HEK293 (cell line): ENCODE results near the gene KCTD10.

Source experiments
- CTCF ChIA-PET: fragments of 350-600 bp; formaldehyde crosslinking; extraction: SDS; loops from one replicate; lab custom pipeline; 2021; ENCODE audit warnings: antibody characterized with exemption; lab: Yijun Ruan, JAX
- POLR2A ChIA-PET: fragments of 300-600 bp; formaldehyde crosslinking; extraction: SDS; loops from one replicate; lab custom pipeline; 2020; ENCODE audit warnings: antibody characterized with exemption, inconsistent platforms; lab: Yijun Ruan, JAX
- H3K27ac ChIP-seq: fragments of 200-500 bp; sonication (Bioruptor generic); 2 replicates; pipeline ENCODE4 v1.5.1; 2014; ENCODE audit warnings: low read depth, low read length, control low read depth, inconsistent platforms; ENCODE audit errors: extremely low read depth
- H3K36me3 ChIP-seq, 2 experiments: fragments of 200-500 bp in 1 of 2; sonication (Bioruptor generic) in 1 of 2; 1 replicate in 1 of 2; 2 replicates in 1 of 2; pipeline ENCODE4 v1.5.1; 2014 to 2017; ENCODE audit warnings: inconsistent platforms in 2 of 2, low read length in 2 of 2; ENCODE audit not compliant: control insufficient read depth in 2 of 2, insufficient read depth in 1 of 2
- H3K4me1 ChIP-seq: fragments of 200-500 bp; sonication (Bioruptor generic); 2 replicates; pipeline ENCODE4 v1.5.1; 2014; ENCODE audit warnings: mild to moderate bottlenecking, low read length, inconsistent platforms; ENCODE audit not compliant: control insufficient read depth, insufficient read depth
- H3K4me3 ChIP-seq: 2 replicates; pipeline ENCODE4 v1.5.1; 2011; ENCODE audit warnings: low read depth, mild to moderate bottlenecking, control low read depth, low read length, moderate library complexity
- H3K9me3 ChIP-seq: fragments of 200-500 bp; sonication (Bioruptor generic); 2 replicates; pipeline ENCODE4 v1.5.1; 2014; ENCODE audit warnings: low read depth, low read length, inconsistent platforms; ENCODE audit not compliant: control insufficient read depth, insufficient read depth
- EGR2 ChIP-seq: fragments of 450-650 bp; formaldehyde crosslinking; IDR thresholded peaks from 2 replicates; pipeline ENCODE4 v1.5.1; 2016; ENCODE audit warnings: low read depth, missing biosample characterization, missing genetic modification characterization
- GLI2 ChIP-seq: fragments of 450-650 bp; formaldehyde crosslinking; IDR thresholded peaks from 2 replicates; pipeline ENCODE4; 2017; ENCODE audit warnings: missing biosample characterization, missing genetic modification characterization, low read depth, borderline replicate concordance
- GLI4 ChIP-seq: fragments of 450-650 bp; formaldehyde crosslinking; IDR thresholded peaks from 2 replicates; pipeline ENCODE4 v1.5.1; 2016; ENCODE audit warnings: missing biosample characterization, missing genetic modification characterization
- HOXC10 ChIP-seq: sonication (generic); formaldehyde crosslinking; IDR thresholded peaks from 2 replicates; pipeline ENCODE4 v1.8.1; 2023; ENCODE audit warnings: mild to moderate bottlenecking, missing genetic modification reagents
- KLF10 ChIP-seq: fragments of 450-650 bp; IDR thresholded peaks from 2 replicates; pipeline ENCODE4 v1.5.1; 2018; ENCODE audit warnings: missing biosample characterization, mild to moderate bottlenecking, missing genetic modification characterization
- KLF16 ChIP-seq: fragments of 450-650 bp; formaldehyde crosslinking; IDR thresholded peaks from 2 replicates; pipeline ENCODE4 v1.5.1; 2017; ENCODE audit warnings: missing biosample characterization, missing genetic modification characterization
- SALL2 ChIP-seq: fragments of 450-650 bp; formaldehyde crosslinking; IDR thresholded peaks from 2 replicates; pipeline ENCODE4 v1.5.0; 2017; ENCODE audit warnings: missing biosample characterization, mild to moderate bottlenecking, missing genetic modification characterization, borderline replicate concordance
- SETDB1 ChIP-seq: IDR thresholded peaks from one replicate; pipeline ENCODE4 v1.6.1; 2017; ENCODE audit warnings: mild to moderate bottlenecking, low read length, moderate library complexity, mixed read lengths; ENCODE audit not compliant: insufficient read length
- SP3 ChIP-seq: fragments of 450-650 bp; formaldehyde crosslinking; IDR thresholded peaks from 2 replicates; pipeline ENCODE4 v1.5.1; 2016; ENCODE audit warnings: missing biosample characterization, missing genetic modification characterization
- TCF7L2 ChIP-seq: IDR thresholded peaks from 2 replicates; pipeline ENCODE4 v1.6.1; 2011; ENCODE audit warnings: low read depth, mild to moderate bottlenecking, inconsistent platforms, low read length, moderate library complexity, borderline replicate concordance
- ZBTB17 ChIP-seq: fragments of 450-650 bp; formaldehyde crosslinking; IDR thresholded peaks from 2 replicates; pipeline ENCODE4 v1.5.1; 2016; ENCODE audit warnings: missing biosample characterization, missing genetic modification characterization
- ZFP37 ChIP-seq: fragments of 450-650 bp; formaldehyde crosslinking; IDR thresholded peaks from 2 replicates; pipeline ENCODE4 v1.5.1; 2016; ENCODE audit warnings: missing biosample characterization, missing genetic modification characterization
- ZNF140 ChIP-seq: fragments of 450-650 bp; formaldehyde crosslinking; IDR thresholded peaks from 2 replicates; pipeline ENCODE4 v1.5.1; 2016; ENCODE audit warnings: missing biosample characterization, missing genetic modification characterization
- ZNF157 ChIP-seq: fragments of 450-650 bp; formaldehyde crosslinking; IDR thresholded peaks from 2 replicates; pipeline ENCODE4 v1.5.1; 2016; ENCODE audit warnings: missing biosample characterization, missing genetic modification characterization
- ZNF2 ChIP-seq: fragments of 450-650 bp; formaldehyde crosslinking; IDR thresholded peaks from 2 replicates; pipeline ENCODE4 v1.5.1; 2016; ENCODE audit warnings: missing biosample characterization, missing genetic modification characterization
- ZNF214 ChIP-seq: fragments of 450-650 bp; formaldehyde crosslinking; IDR thresholded peaks from 2 replicates; pipeline ENCODE4 v1.5.1; 2017; ENCODE audit warnings: missing biosample characterization, mild to moderate bottlenecking, missing genetic modification characterization, borderline replicate concordance
- ZNF23 ChIP-seq: fragments of 450-650 bp; formaldehyde crosslinking; IDR thresholded peaks from 2 replicates; pipeline ENCODE4 v1.5.1; 2016; ENCODE audit warnings: missing biosample characterization, missing genetic modification characterization, borderline replicate concordance
- ZNF239 ChIP-seq: fragments of 450-650 bp; formaldehyde crosslinking; IDR thresholded peaks from 2 replicates; pipeline ENCODE4 v1.5.1; 2016; ENCODE audit warnings: missing biosample characterization, missing genetic modification characterization
- ZNF24 ChIP-seq: fragments of 450-650 bp; formaldehyde crosslinking; IDR thresholded peaks from 2 replicates; pipeline ENCODE4 v1.5.1; 2016; ENCODE audit warnings: missing biosample characterization, missing genetic modification characterization
- ZNF324 ChIP-seq: fragments of 450-650 bp; formaldehyde crosslinking; IDR thresholded peaks from 2 replicates; pipeline ENCODE4 v1.5.1; 2016; ENCODE audit warnings: missing biosample characterization, missing genetic modification characterization
- ZNF350 ChIP-seq: fragments of 450-650 bp; formaldehyde crosslinking; IDR thresholded peaks from 2 replicates; pipeline ENCODE4 v1.5.0; 2017; ENCODE audit warnings: missing biosample characterization, mild to moderate bottlenecking, missing genetic modification characterization
- ZNF366 ChIP-seq: fragments of 450-650 bp; formaldehyde crosslinking; conservative IDR thresholded peaks from 2 replicates; pipeline ENCODE4 v1.5.1; 2016; ENCODE audit warnings: missing biosample characterization, missing genetic modification characterization
- ZNF404 ChIP-seq: fragments of 450-650 bp; formaldehyde crosslinking; IDR thresholded peaks from 2 replicates; pipeline ENCODE4 v1.5.1; 2017; ENCODE audit warnings: missing biosample characterization, missing genetic modification characterization
- ZNF473 ChIP-seq: fragments of 450-650 bp; formaldehyde crosslinking; IDR thresholded peaks from 2 replicates; pipeline ENCODE4 v1.5.1; 2017; ENCODE audit warnings: missing biosample characterization, missing genetic modification characterization
- ZNF596 ChIP-seq: fragments of 450-650 bp; IDR thresholded peaks from 2 replicates; pipeline ENCODE4 v1.5.0; 2018; ENCODE audit warnings: missing biosample characterization, mild to moderate bottlenecking, missing genetic modification characterization, moderate library complexity
- ZNF600 ChIP-seq: fragments of 450-650 bp; formaldehyde crosslinking; IDR thresholded peaks from 2 replicates; pipeline ENCODE4 v1.5.1; 2016; ENCODE audit warnings: missing biosample characterization, missing genetic modification characterization
- ZNF623 ChIP-seq: fragments of 450-650 bp; formaldehyde crosslinking; IDR thresholded peaks from 2 replicates; pipeline ENCODE4 v1.5.1; 2016; ENCODE audit warnings: missing biosample characterization, missing genetic modification characterization
- ZNF624 ChIP-seq: fragments of 450-650 bp; formaldehyde crosslinking; IDR thresholded peaks from 2 replicates; pipeline ENCODE4 v1.5.1; 2017; ENCODE audit warnings: missing biosample characterization, missing genetic modification characterization
- TF ChIP-seq, protein P1 (sequence below): fragments of 450-650 bp; formaldehyde crosslinking; IDR thresholded peaks from 2 replicates; pipeline ENCODE4 v1.5.1; 2016; ENCODE audit warnings: missing biosample characterization, missing genetic modification characterization, low read depth
- TF ChIP-seq, protein P2 (sequence below): fragments of 450-650 bp; formaldehyde crosslinking; IDR thresholded peaks from 2 replicates; pipeline ENCODE4 v1.5.1; 2016; ENCODE audit warnings: missing biosample characterization, missing genetic modification characterization
- TF ChIP-seq, protein P3 (sequence below): fragments of 450-650 bp; formaldehyde crosslinking; IDR thresholded peaks from 2 replicates; pipeline ENCODE4 v1.5.1; 2016; ENCODE audit warnings: missing biosample characterization, missing genetic modification characterization
- TF ChIP-seq, protein P4 (sequence below): fragments of 450-650 bp; formaldehyde crosslinking; IDR thresholded peaks from 2 replicates; pipeline ENCODE4 v1.5.1; 2016; ENCODE audit warnings: missing biosample characterization, missing genetic modification characterization

The KCTD10 gene

DNA sequence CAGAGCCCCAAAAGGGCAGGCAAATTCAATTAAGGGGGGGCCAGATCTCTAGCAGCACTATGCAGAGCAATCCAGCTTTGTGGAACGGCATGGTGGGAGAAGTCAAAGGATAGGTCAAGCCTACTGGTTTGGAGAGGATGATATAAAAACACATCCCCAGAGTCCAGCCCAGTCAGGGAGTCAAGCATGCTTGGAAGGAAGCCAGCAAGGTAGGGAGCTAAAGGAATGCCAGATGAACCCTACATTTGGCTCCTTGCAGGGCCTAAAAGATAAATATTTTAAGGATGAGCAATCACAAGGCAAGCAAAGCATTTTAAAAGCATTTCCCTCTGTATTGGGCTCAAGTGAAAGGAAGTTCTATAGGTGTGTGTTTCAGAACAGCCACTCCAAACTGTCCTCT lies 21.4 kb downstream of the KCTD10 start:
- CTCF ChIA-PET: interaction anchor here (0.7 to 3.0 kb wide), 3 partner anchors 22 to 212 kb away, joined by 3 to 15 read pairs (median 3); no protein-coding TSS in a partner anchor
- H3K36me3 ChIP-seq: peaks cover 33 to 85% of the 10 kb centered on the region in 2 experiments
- POLR2A ChIA-PET: no interaction called here
- no peak overlapping the region for H3K27ac ChIP-seq
- no peak overlapping the region for H3K4me3 ChIP-seq
- peaks cover 3% of the 10 kb centered on the region; the same call in 1 of the 2 replicates for H3K4me1 ChIP-seq
- no peak for TF ChIP-seq KLF16 (tag by site-specific recombination)
- no peak for TF ChIP-seq HOXC10 (CRISPR knock-in tag)
- no peak for TF ChIP-seq ZNF624 (tag by site-specific recombination)
- no peak for TF ChIP-seq ZNF473 (tag by site-specific recombination)
- no peak for TF ChIP-seq GLI4 (tag by site-specific recombination)
- TF ChIP-seq ZNF2 (tag by site-specific recombination): no peak
- no peak for TF ChIP-seq ZBTB17 (tag by site-specific recombination)
- TF ChIP-seq, protein P1, sequence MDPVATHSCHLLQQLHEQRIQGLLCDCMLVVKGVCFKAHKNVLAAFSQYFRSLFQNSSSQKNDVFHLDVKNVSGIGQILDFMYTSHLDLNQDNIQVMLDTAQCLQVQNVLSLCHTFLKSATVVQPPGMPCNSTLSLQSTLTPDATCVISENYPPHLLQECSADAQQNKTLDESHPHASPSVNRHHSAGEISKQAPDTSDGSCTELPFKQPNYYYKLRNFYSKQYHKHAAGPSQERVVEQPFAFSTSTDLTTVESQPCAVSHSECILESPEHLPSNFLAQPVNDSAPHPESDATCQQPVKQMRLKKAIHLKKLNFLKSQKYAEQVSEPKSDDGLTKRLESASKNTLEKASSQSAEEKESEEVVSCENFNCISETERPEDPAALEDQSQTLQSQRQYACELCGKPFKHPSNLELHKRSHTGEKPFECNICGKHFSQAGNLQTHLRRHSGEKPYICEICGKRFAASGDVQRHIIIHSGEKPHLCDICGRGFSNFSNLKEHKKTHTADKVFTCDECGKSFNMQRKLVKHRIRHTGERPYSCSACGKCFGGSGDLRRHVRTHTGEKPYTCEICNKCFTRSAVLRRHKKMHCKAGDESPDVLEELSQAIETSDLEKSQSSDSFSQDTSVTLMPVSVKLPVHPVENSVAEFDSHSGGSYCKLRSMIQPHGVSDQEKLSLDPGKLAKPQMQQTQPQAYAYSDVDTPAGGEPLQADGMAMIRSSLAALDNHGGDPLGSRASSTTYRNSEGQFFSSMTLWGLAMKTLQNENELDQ (tag by site-specific recombination): no peak
- TF ChIP-seq ZNF366 (tag by site-specific recombination): no peak
- TF ChIP-seq, protein P2, sequence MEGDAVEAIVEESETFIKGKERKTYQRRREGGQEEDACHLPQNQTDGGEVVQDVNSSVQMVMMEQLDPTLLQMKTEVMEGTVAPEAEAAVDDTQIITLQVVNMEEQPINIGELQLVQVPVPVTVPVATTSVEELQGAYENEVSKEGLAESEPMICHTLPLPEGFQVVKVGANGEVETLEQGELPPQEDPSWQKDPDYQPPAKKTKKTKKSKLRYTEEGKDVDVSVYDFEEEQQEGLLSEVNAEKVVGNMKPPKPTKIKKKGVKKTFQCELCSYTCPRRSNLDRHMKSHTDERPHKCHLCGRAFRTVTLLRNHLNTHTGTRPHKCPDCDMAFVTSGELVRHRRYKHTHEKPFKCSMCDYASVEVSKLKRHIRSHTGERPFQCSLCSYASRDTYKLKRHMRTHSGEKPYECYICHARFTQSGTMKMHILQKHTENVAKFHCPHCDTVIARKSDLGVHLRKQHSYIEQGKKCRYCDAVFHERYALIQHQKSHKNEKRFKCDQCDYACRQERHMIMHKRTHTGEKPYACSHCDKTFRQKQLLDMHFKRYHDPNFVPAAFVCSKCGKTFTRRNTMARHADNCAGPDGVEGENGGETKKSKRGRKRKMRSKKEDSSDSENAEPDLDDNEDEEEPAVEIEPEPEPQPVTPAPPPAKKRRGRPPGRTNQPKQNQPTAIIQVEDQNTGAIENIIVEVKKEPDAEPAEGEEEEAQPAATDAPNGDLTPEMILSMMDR (tag by site-specific recombination): no peak
- TF ChIP-seq ZNF214 (tag by site-specific recombination): no peak
- TF ChIP-seq ZNF23 (tag by site-specific recombination): no peak
- TF ChIP-seq ZNF140 (tag by site-specific recombination): no peak
- TF ChIP-seq ZNF596 (tag by site-specific recombination): no peak
- no peak for TF ChIP-seq ZNF623 (tag by site-specific recombination)
- TF ChIP-seq, protein P3, sequence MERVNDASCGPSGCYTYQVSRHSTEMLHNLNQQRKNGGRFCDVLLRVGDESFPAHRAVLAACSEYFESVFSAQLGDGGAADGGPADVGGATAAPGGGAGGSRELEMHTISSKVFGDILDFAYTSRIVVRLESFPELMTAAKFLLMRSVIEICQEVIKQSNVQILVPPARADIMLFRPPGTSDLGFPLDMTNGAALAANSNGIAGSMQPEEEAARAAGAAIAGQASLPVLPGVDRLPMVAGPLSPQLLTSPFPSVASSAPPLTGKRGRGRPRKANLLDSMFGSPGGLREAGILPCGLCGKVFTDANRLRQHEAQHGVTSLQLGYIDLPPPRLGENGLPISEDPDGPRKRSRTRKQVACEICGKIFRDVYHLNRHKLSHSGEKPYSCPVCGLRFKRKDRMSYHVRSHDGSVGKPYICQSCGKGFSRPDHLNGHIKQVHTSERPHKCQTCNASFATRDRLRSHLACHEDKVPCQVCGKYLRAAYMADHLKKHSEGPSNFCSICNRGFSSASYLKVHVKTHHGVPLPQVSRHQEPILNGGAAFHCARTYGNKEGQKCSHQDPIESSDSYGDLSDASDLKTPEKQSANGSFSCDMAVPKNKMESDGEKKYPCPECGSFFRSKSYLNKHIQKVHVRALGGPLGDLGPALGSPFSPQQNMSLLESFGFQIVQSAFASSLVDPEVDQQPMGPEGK (tag by site-specific recombination): no peak
- no peak for TF ChIP-seq ZFP37 (tag by site-specific recombination)
- TF ChIP-seq ZNF600: no peak
- TF ChIP-seq ZNF404 (tag by site-specific recombination): no peak
- TF ChIP-seq KLF10 (tag by site-specific recombination): no peak
- no peaks in the 10 kb centered on the region for H3K9me3 ChIP-seq

DNA sequence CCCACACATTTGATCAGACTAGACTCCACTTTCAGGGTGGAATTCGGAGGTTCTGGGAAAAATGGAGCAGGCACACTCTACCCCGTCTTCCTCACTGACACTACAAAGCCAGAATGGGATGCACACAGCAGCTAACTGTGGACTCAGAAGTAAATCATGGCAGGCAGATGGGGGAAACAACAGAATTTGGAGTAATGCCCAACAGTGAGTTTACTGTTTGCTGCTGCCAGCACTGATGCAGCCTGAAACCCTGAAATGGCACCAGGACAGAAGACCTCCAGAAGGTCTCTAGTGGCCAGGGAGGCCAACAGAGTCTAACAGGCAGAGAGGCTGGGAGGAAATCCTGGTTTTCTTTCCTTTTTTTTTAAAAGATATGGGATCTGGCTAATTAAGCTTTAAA lies 24.6 kb downstream of the KCTD10 start:
- Histone ChIP-seq H3K36me3 (peaks cover 33 to 90% of the 10 kb centered on the region in 2 experiments), H3K4me1 (no peaks in the 10 kb centered on the region), H3K27ac (no peak overlapping the region), H3K4me3 (no peak overlapping the region), H3K9me3 (no peaks in the 10 kb centered on the region)
- ChIA-PET POLR2A (no interaction called here), CTCF (interaction anchor here (0.6 to 1.7 kb wide), 2 partner anchors 12 to 24 kb away, joined by 3 to 8 read pairs; no protein-coding TSS in a partner anchor)
- no peak for TF ChIP-seq SP3 (tag by site-specific recombination)
- TF ChIP-seq EGR2 (tag by site-specific recombination): no peak
- TF ChIP-seq ZNF23 (tag by site-specific recombination): no peak
- no peak for TF ChIP-seq ZNF24 (tag by site-specific recombination)
- TF ChIP-seq, protein P4, sequence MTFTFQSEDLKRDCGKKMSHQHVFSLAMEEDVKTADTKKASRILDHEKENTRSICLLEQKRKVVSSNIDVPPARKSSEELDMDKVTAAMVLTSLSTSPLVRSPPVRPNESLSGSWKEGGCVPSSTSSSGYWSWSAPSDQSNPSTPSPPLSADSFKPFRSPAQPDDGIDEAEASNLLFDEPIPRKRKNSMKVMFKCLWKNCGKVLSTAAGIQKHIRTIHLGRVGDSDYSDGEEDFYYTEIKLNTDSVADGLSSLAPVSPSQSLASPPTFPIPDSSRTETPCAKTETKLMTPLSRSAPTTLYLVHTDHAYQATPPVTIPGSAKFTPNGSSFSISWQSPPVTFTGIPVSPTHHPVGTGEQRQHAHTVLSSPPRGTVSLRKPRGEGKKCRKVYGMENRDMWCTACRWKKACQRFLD (tag by site-specific recombination): no peak
- no peak for TF ChIP-seq SETDB1
- TF ChIP-seq ZNF324 (tag by site-specific recombination): no peak
- no peak for TF ChIP-seq GLI2 (tag by site-specific recombination)
- no peak for TF ChIP-seq SALL2 (tag by site-specific recombination)
- no peak for TF ChIP-seq TCF7L2
- TF ChIP-seq ZNF239: no peak
- TF ChIP-seq ZNF157 (tag by site-specific recombination): no peak
- no peak for TF ChIP-seq ZNF350 (tag by site-specific recombination)
